Astrocyte of the spinal cord (primary cell): Measurements from ENCODE around the gene RPAIN.

Experiments
- DNase-seq: peaks from one replicate; pipeline ENCODE4 v3.0.0; 2011; ENCODE audit warnings: low read depth, low spot score
- H3K4me3 ChIP-seq: 2 replicates; pipeline ENCODE4 v1.5.1; 2011; ENCODE audit warnings: low read depth, mild to moderate bottlenecking, low read length, moderate library complexity
- CTCF ChIP-seq: IDR thresholded peaks from 2 replicates; pipeline ENCODE4 v1.5.1; 2012; ENCODE audit warnings: low read depth, mild to moderate bottlenecking, low read length, inconsistent platforms
- in situ Hi-C: cut with HindIII; loops from 2 replicates; pipeline ENCODE4 v1.10.0; 2017; ENCODE audit warnings: low sequenced_read_pairs

RPAIN gene

GRCh38 chr17:5464717-5465507, 44.9 kb downstream of the RPAIN start:
- in situ Hi-C loops, result no loop called here
- TF ChIP-seq CTCF, result no peak
- no peak overlapping the region for H3K4me3 ChIP-seq

GRCh38 chr17:5466295-5466694, 46.3 kb downstream of the RPAIN start:
- no peak for TF ChIP-seq CTCF
- no peak overlapping the region for H3K4me3 ChIP-seq
- in situ Hi-C loops, result no loop called here
- no peak for DNase-seq

More at GRCh38 chr17:5464717-5465507, 44.9 kb downstream of the RPAIN start:
- DNase-seq, result no peak

GRCh38 chr17:5467416-5467815, 47.4 kb downstream of the RPAIN start:
- DNase-seq, result no peak
- no peak for TF ChIP-seq CTCF
- in situ Hi-C loops, result no loop called here
- H3K4me3 ChIP-seq, result peak overlapping the region; percentile 91

- peak overlapping the region; percentile 91 for H3K4me3 ChIP-seq
- DNase-seq, result peak; percentile 1
- in situ Hi-C loops, result no loop called here
- TF ChIP-seq CTCF, result no peak
Observed at GRCh38 chr17:5468075-5468473, 48.1 kb downstream of the RPAIN start.

GRCh38 chr17:5472511-5472910, 52.5 kb downstream of the RPAIN start:
- no peak overlapping the region for H3K4me3 ChIP-seq
- no peak for DNase-seq
- no peak for TF ChIP-seq CTCF
- in situ Hi-C loops, result no loop called here

- H3K4me3 ChIP-seq, result no peak overlapping the region
- in situ Hi-C loops, result no loop called here
- TF ChIP-seq CTCF, result no peak
- no peak for DNase-seq
Observed at GRCh38 chr17:5473906-5474305, 53.9 kb downstream of the RPAIN start.
